GM21737 (cell line): ENCODE measurements around the gene PTPRQ.

Experiments
- ATAC-seq: cut with Tn5 transposase; IDR thresholded peaks from one replicate; pipeline ENCODE4 v1.9.1; 2021; ENCODE audit warnings: mild to moderate bottlenecking, moderate library complexity; ENCODE audit not compliant: unreplicated experiment

PTPRQ gene

DNA sequence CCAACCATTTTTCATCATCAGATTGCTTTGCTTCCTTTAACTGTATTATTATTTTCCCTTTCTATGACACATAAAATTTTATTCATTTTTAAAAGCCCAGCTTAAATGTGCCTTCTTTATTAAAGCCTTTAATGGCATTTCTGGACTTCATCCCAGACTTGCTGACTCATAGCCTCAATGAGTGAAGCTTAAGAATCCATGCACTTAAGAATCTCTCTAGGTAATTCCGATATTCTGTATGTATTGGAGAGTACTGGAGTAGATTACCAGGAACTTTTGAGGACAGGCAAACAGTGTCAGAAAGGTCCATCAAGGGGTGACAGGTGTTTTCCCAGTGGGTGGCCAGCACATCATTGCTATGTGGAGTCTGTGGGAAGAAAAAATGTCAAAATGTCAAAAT is 107.9 kb downstream of the PTPRQ start:
- ATAC-seq = no peak

DNA sequence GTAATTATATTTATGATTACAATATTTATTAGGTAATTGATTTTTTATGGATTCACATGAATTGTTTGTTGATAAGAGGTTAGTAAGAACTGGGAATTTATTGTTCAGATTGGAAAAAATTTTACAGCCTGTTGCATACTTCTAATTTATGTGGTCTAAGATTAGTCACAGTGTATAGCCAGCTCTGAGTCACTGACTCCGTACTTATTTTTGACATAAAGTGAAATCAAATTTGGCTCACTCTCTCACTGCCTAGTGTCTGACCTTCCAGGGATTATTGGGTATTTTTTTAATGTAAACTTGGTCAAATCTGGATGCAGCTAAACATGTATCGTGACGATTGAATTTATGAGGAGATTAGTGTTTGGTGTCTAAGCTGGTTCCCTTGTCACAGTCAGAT is 109.3 kb downstream of the PTPRQ start:
- ATAC-seq = no peak

DNA sequence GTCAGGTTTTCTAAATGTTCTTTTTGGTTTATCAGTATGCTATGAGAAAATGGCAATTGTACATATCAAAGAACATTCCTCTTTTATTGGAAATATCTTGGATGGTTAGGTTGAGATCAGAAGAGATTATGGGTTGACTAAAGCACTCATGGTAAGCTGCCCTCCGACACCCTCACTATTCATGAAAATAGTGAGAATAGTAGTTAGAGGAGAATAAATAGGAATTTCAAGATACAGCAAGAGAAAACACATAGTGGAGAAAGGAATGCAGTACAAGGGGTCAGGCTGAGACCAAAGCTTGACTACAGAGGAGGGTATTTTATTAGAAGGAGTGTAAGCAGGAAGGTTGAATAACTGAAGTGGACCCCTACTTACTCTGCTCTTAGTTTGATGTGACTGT is 112.5 kb downstream of the PTPRQ start:
- no peak for ATAC-seq

DNA sequence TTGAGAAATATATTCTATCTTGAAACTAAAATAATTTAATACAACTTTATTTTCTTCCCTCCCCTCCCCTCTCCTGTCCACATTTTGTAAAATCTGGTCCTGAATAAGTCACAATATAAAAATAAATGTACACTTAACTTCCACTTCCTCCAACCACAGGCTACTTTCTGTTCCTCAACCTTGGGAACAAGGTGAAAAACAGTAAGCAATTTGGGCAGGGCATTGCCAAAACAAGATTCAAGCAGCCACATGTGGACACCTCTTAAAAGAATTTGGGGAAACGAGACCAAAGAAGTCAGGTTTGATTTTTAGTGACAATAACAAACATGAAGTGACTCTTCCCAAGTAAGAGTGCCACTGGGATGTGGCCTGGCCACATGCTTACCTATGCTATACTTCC is 115.7 kb downstream of the PTPRQ start:
- no peak for ATAC-seq

DNA sequence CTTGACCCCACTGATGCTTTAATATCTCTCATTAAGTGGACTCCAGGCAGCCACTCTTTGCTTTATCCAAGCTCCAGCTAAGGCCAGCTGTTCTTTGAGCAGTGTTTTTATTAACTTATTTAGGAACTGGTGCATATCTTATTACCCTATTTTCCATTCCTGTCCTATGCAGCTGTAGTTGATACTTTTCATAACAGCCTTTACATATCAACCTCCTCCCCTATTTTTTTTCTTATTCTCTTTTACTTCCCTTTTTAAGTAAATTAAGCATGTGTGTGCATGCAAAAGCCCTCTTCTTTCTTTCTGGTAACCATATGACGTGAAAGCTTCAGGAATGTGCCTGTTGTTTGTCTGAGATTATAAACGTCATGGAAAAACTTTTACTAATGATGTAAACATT is 121.2 kb downstream of the PTPRQ start:
- no peak for ATAC-seq

DNA sequence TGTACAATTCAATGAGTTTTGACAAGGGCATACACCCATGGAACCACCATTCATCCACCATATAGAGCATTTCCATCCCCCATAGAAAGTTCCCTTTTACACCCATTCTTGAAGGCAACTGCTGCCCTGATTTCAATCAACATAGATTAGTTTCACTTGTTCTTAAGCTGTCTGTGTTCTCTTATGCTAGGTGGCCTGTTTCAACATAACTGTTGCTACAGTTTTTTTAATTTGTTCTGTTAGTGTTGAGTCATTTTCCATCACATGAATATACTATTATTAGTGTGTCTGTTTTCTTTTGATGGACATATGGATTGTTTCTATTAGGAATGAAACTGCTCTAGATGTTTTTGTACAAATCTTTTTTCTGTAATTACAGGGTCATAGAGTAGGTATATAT is 123.4 kb downstream of the PTPRQ start:
- no peak for ATAC-seq

DNA sequence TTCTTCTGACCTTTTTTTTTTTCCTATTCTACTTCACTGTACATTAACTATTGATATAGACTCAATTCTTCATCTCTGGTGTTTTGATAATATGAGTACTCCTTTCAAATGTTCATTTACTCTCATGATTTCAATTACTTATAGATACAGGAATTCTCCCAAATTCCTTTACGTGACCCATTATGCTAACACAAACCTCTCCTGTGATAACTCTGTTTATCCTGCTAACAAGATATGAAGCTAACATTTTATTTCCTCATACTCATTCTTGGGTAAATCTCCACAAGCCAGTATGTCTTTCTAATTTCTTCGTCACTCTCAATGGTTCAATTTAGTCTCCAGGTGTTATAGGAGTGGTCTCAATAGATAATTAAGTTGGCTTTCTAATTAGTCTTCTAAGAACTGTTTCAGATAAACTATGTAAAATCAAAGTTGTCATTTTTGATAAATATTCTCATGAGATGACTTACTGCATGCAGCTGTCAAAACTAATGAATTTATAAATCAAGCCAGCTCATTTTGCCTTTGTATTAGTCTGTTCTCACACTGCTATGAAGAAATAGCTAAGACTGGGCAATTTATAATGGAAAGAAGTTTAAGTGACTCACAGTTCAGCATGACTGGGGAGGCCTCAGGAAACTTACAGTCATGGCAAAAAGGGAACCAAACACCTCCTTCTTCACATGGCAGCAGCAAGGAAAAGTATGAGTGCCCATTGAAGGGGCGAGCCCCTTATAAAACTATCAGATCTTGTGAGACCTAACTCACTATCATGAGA is 132.8 kb downstream of the PTPRQ start:
- ATAC-seq = no peak

DNA sequence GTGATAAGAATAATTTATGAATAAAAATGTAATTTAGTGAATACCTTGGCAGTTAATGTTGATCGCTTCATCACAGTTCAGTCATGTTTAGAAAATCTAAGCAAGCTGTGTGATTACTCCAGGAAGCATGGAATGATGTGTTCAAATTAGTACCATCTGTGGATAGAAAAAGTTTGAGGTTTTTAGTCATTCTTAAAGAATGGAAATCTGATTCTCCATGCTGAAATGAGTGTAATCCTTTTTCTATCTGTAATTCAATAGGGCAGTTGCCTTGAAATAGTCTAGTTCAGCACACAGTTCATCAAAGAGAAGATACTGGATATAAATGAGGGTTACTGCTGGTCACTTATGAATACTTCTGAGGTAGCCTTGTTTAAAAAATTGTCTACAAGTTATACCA is 136.2 kb downstream of the PTPRQ start:
- no peak for ATAC-seq

DNA sequence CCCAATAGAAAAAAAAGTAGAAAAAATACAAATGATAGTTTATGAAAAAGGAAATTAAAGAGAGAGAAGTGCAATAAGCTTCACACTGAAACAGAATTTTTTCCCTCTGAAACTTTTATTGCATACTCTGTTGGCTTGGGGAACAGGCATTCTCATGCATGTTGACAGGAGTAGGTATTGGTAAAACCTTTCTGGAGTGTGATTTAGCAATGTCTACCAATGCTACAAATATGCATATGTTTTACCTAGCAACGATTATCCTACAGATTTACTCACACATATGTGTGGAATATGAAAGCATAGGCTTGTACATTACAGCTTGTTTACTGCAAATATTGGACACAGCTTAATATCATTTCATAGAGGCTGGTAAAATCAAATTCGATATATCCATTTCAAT is 137.7 kb downstream of the PTPRQ start:
- no peak for ATAC-seq

DNA sequence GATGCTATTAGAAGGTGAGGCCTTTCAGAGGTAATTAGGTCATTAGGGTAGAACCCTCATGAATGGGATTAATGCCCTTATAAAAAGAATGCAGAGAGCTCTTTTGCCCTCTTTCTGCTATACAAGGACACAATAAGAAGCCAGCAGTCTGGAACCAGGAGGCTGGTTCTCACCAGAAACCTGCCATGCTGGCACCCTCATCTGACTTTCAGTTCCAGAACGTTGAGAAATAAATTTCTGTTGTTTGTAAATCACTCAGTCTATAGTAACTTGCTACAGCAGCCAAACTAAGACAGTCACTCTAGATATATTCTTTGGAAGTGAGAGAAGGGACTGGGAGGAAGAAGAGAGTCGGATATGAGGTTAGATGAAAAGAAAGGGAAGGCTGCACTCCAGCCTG is 138.4 kb downstream of the PTPRQ start:
- ATAC-seq = no peak

DNA sequence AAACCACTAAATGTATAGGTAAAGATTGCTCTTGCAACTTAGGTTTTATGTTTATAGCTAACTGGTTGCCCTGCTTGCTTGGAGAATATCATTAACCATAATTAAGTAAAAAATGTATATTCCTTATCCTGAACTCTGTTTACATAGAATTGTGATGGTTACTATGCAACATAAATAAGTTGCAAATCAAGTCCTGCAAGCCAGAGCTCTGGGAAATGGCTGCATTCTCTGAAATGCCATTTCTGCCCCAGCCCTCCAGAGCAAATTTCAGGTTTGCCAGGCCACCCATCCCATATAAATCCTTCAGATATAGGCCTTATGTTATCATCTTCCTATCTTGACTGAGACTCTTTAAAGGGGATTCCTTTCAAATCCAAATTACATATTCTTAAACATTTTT is 145.0 kb downstream of the PTPRQ start:
- ATAC-seq = no peak

DNA sequence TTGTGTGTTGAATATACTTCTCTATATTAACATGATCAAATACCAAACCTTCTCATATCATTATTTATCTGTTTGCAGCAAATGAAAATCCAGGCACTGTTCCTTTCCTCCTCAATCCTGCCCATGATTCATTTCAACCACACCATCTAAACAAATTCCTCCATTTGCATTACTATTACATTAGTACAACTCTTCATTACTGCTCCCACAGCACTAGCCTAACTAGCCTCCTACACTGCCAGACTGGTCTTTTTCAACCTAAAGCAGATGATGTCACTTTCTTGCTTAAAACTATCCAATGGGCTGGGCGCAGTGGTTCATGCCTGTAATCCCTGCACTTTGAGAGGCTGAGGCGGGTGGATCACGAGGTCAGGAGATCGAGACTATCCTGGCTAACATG is 146.1 kb downstream of the PTPRQ start:
- ATAC-seq = no peak

DNA sequence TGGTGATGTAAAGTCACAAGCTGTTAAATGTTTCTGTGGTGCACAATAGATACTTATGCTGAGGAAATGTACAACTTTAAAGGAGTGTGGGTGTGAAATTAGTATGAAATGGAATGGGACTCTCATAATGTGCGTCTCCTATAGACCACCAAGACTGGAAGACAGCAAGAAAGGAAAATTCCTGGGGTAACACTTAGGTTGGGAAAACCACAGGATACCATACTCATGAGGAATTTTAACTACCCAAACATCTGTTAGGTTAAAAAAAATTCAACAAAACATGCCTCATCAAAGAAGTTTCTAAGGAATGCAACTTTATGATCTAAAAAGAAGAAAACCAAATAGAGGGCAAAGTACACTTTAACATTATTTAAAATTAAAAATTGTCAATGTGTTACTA is 149.7 kb downstream of the PTPRQ start:
- no peak for ATAC-seq

DNA sequence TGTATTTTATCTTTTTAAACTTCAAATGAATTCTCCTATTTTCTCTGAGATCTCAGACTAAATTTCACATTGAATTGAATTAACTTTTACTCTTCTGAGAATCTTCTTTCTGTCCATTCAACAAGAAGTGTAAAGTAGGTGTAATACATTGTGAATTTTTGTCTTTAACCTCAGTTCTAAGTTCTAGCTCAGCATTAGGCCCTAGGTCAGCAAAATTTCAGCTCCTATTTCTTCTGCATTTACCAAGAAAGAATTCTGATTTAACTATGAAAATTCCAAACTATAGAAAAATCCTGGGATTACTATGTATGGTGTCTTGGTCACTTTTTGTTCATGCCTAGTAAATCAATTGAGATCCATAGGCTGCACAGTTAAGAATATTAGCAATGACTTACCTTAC is 152.5 kb downstream of the PTPRQ start:
- ATAC-seq = no peak

DNA sequence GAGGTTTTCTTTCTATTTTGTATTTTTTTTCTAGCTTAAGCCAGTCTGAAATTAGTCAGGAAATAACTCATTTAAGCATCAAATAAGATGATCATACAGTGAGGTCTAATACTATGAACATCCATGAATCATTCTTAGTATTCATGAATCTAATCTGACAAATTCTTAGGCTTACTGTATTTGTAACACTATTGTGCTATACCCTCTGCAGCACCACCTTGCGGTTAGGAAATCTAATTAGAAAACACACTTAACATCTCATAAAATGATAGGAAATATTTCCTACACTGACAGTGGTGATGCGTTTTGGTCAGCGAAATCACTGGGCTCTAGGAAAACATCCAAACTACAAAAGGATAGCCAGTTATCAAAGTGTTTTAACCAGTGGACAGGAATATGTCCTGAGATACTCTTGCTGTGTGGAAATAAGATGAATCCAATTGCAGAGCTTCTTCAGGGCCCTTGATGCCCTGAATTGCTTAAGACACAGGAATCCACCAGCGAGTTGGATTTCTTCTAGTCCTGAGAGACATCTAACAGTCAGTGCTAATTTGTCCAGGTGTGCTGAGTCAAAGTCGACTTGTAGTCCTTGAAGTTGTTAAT is 154.1 kb downstream of the PTPRQ start:
- no peak for ATAC-seq

DNA sequence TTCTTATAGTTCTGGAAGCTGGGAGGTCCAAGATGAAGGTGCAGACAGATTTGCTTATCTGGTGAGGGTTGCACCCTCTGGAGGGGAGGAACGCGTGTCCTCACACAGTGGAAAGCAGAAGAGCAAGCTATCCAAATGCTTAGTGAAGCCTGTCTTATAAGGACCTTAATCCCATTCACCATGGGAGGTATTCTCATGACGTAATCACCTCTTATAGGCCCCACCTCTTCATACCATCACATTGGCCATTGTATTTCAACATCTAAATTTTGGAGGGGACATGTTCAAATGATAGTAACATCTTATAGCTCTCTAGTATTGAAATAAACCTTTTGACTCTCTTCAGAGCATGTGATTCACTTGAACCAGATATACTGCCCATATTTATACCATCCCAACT is 158.4 kb downstream of the PTPRQ start:
- ATAC-seq = no peak

DNA sequence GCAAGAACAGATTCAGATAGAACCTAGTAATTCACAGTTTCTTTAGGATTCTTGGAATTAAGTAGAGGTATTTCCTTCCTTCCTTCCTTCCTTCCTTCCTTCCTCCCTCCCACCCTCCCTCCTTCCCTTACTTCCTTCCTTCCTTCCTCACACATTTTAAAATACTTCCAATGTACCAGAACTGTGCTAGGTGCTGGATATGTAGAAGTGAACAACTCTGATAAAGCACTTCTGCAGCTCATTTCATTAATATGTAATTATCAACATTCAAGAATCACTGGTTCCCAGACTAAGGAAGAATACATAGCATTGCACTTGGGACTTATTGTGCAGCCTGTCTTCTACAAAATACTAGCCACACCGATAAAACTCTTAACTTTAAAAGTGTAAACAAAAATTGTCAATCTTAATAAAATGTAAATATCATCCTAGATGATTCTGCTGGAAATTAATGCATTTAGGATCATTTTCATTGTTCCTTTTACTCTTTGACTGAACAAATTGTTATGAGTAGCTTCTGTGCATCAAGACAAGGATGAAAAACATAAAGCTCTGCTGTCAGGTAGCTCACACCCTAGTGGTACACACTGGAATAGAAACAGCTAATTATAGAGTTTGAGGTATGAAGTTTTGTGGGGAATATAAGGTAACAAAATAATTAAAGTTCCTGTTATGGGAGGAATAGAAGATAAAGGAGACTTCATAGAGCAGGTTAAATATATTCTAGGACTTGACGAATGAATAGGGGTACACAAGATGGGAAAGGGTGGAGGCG is 163.5 kb downstream of the PTPRQ start:
- no peak for ATAC-seq

DNA sequence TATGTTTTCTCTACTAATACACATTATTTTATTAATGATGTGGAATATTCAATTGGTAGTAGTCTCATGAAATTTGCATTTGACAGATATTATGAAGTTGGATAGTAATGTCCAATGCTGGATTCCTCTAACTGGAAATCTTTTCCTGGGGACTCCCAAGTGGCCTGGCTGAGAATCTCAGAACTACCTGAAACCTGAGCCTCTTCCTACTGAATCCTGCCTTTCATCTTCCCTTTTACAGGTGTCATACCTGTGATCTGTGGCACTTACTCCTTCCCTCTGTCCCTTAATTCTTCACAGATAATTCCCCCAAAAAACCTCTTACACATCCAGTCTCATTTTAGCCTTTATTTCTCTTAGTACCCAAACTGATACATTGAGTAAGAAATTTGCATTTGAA is 173.7 kb downstream of the PTPRQ start:
- no peak for ATAC-seq

DNA sequence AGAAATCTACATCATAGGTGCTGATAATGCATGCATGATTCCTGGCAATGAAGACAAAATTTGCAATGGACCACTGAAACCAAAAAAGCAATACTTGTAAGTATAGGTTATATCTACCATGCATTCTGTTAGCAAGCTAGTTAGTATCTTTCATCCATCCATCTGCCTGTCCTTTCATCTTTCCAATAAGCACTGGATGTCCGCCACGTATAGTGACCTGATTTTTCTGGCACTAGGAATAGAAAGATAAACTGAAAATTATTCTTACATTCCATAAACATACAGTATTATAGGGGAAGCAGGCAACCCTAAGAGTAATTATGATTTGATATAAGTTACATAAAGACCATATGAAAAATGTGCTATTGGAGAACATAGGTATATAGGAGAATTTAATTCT is 176.2 kb downstream of the PTPRQ start:
- ATAC-seq = no peak

DNA sequence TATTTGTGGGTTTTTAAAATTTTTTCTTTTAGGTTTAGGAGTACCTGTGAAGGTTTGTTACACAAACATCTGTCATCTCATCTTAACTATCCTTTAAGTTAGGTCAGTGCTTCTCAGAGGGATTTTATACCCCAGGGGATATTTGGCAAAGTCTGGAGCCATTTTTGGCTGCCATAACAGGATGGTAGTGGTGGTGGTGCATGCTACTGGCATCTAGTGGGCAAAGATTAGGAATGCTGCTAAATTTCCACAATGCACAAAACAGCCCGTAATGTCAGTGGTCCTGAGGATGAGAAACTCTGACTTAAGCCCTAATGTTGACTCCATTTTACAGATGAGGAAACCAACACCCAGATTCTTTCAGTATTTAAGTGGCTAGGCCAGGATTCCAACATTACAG is 178.2 kb downstream of the PTPRQ start:
- ATAC-seq = no peak

DNA sequence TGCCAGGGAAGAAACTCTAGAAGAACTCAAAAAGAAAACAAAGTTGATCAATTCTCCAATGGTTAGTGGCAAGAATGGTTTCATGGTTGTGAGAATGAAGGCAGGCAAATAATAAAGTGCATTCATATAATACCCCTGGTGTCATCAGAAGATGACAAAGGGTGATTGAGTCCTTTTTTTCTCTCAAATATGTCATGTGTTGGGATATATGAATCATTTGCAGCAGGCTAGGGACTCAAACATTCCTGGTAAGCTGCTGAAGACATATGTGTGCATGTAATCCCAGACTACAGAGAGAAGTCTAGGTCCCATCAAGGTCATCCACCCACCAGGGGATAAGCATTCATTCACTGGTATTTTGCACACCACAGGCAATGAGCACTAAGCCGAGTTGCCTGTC is 181.0 kb downstream of the PTPRQ start:
- no peak for ATAC-seq

DNA sequence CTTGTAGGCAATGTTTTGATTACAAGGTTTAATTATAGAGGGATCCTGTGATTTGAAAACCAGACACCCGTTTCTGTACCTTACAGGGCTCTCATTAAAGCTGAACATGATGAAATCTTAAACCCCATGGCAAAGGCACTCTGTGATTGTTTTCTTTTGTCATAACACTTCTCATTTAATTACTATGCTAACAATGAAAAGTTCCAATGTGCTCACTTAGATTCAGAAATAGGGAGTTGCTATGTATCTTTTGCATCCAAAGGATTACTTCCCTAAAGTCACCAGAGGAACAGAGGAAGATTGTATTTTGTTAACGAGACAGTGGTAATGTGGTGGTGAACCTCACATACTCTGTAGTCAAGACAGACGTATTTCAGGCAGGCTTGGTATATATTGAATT is 181.9 kb downstream of the PTPRQ start:
- no peak for ATAC-seq
